Measurements from ENCODE around the gene ACSF3.
A peak's percentile ranks its signal among the peaks of the same experiment; 100 is the strongest.
"Not testable (repeated sequence)": the region's sequence is repeated elsewhere in the genome, so short reads cannot be mapped to it uniquely, and the experiment has no call there.

The ACSF3 gene

GRCh38 chr16:89150090-89150835, 56.6 kb downstream of the ACSF3 start:
- DNase-seq: peak; percentile 28

- no peak for DNase-seq
These were observed 57.3 kb downstream of the ACSF3 start for GRCh38 chr16:89150981-89151380.

GRCh38 chr16:89152831-89153700, 59.4 kb downstream of the ACSF3 start:
- DNase-seq: no peak

- no peak for DNase-seq
These were observed 60.2 kb downstream of the ACSF3 start for GRCh38 chr16:89153848-89154271.

GRCh38 chr16:89154390-89155183, 60.9 kb downstream of the ACSF3 start:
- DNase-seq: no peak

- DNase-seq: no peak
These were observed 61.6 kb downstream of the ACSF3 start for GRCh38 chr16:89155184-89155679.

- DNase-seq: no peak
These were observed 62.4 kb downstream of the ACSF3 start for GRCh38 chr16:89155851-89156739.

- no peak for DNase-seq
These were observed 63.3 kb downstream of the ACSF3 start for GRCh38 chr16:89156740-89157645.

GRCh38 chr16:89157778-89158177, 64.1 kb downstream of the ACSF3 start:
- no peak for DNase-seq

GRCh38 chr16:89159066-89159849, 65.6 kb downstream of the ACSF3 start:
- DNase-seq: no peak

- no peak for DNase-seq
These were observed 66.2 kb downstream of the ACSF3 start for GRCh38 chr16:89159850-89160354.

- DNase-seq: no peak
These were observed 67.5 kb downstream of the ACSF3 start for GRCh38 chr16:89160977-89161701.

- DNase-seq: no peak
These were observed 68.4 kb downstream of the ACSF3 start for GRCh38 chr16:89161763-89162713.

GRCh38 chr16:89163297-89163696, 69.6 kb downstream of the ACSF3 start:
- no peak for DNase-seq

GRCh38 chr16:89164436-89164835, 70.8 kb downstream of the ACSF3 start:
- DNase-seq: no peak

GRCh38 chr16:89164847-89165680, 71.4 kb downstream of the ACSF3 start:
- DNase-seq: no peak

- DNase-seq: not testable (repeated sequence)
These were observed 72.0 kb downstream of the ACSF3 start for GRCh38 chr16:89165681-89165979.
